HEK293 (cell line): ENCODE results near the gene ARL3.

Experiments
- HOXC10 ChIP-seq: sonication (generic); formaldehyde crosslinking; IDR thresholded peaks from 2 replicates; pipeline ENCODE4 v1.8.1; 2023; ENCODE audit warnings: mild to moderate bottlenecking, missing genetic modification reagents
- HOXD13 ChIP-seq: sonication (generic); formaldehyde crosslinking; IDR thresholded peaks from 2 replicates; pipeline ENCODE4 v1.8.0; 2022; ENCODE audit warnings: missing genetic modification reagents, borderline replicate concordance
- KLF9 ChIP-seq: fragments of 450-650 bp; formaldehyde crosslinking; IDR thresholded peaks from 2 replicates; pipeline ENCODE4 v1.5.1; 2016; ENCODE audit warnings: missing biosample characterization, missing genetic modification characterization, low read depth
- REPIN1 ChIP-seq: fragments of 450-650 bp; formaldehyde crosslinking; IDR thresholded peaks from 2 replicates; pipeline ENCODE4 v1.5.1; 2017; ENCODE audit warnings: missing biosample characterization, missing genetic modification characterization, low read depth
- SP7 ChIP-seq: fragments of 450-650 bp; formaldehyde crosslinking; IDR thresholded peaks from 2 replicates; pipeline ENCODE4 v1.5.1; 2016; ENCODE audit warnings: missing biosample characterization, missing genetic modification characterization
- TCF7L2 ChIP-seq: IDR thresholded peaks from 2 replicates; pipeline ENCODE4 v1.6.1; 2011; ENCODE audit warnings: low read depth, mild to moderate bottlenecking, inconsistent platforms, low read length, moderate library complexity, borderline replicate concordance
- TRIM28 ChIP-seq: IDR thresholded peaks from 2 replicates; pipeline ENCODE4 v1.6.1; 2011; ENCODE audit warnings: low read length, control low read depth, borderline replicate concordance
- WT1 ChIP-seq: fragments of 450-650 bp; formaldehyde crosslinking; IDR thresholded peaks from 2 replicates; pipeline ENCODE4 v1.5.1; 2016; ENCODE audit warnings: missing biosample characterization, missing genetic modification characterization
- YY1 ChIP-seq: fragments of 450-650 bp; formaldehyde crosslinking; IDR thresholded peaks from 2 replicates; pipeline ENCODE4 v1.5.1; 2018; ENCODE audit warnings: missing biosample characterization, missing genetic modification characterization
- ZBTB10 ChIP-seq: fragments of 450-650 bp; formaldehyde crosslinking; IDR thresholded peaks from 2 replicates; pipeline ENCODE4 v1.5.1; 2016; ENCODE audit warnings: missing biosample characterization, missing genetic modification characterization
- ZBTB44 ChIP-seq: fragments of 450-650 bp; IDR thresholded peaks from 2 replicates; pipeline ENCODE4 v1.5.1; 2018; ENCODE audit warnings: missing biosample characterization, mild to moderate bottlenecking, missing genetic modification characterization
- ZBTB6 ChIP-seq: fragments of 450-650 bp; formaldehyde crosslinking; IDR thresholded peaks from 2 replicates; pipeline ENCODE4 v1.5.1; 2017; ENCODE audit warnings: missing biosample characterization, missing genetic modification characterization
- ZFP37 ChIP-seq: fragments of 450-650 bp; formaldehyde crosslinking; IDR thresholded peaks from 2 replicates; pipeline ENCODE4 v1.5.1; 2016; ENCODE audit warnings: missing biosample characterization, missing genetic modification characterization
- ZFP69B ChIP-seq: fragments of 450-650 bp; formaldehyde crosslinking; IDR thresholded peaks from 2 replicates; pipeline ENCODE4 v1.5.1; 2016; ENCODE audit warnings: missing biosample characterization, missing genetic modification characterization
- ZNF112 ChIP-seq: fragments of 450-650 bp; formaldehyde crosslinking; IDR thresholded peaks from 2 replicates; pipeline ENCODE4 v1.5.0; 2017; ENCODE audit warnings: missing biosample characterization, missing genetic modification characterization
- ZNF133 ChIP-seq: fragments of 450-650 bp; formaldehyde crosslinking; IDR thresholded peaks from 2 replicates; pipeline ENCODE4 v1.5.1; 2016; ENCODE audit warnings: missing biosample characterization, missing genetic modification characterization
- ZNF155 ChIP-seq: fragments of 450-650 bp; formaldehyde crosslinking; IDR thresholded peaks from 2 replicates; pipeline ENCODE4 v1.5.1; 2016; ENCODE audit warnings: missing biosample characterization, missing genetic modification characterization
- ZNF16 ChIP-seq: fragments of 450-650 bp; formaldehyde crosslinking; IDR thresholded peaks from 2 replicates; pipeline ENCODE4 v1.5.1; 2016; ENCODE audit warnings: low read depth, missing biosample characterization, missing genetic modification characterization
- ZNF169 ChIP-seq: fragments of 450-650 bp; formaldehyde crosslinking; IDR thresholded peaks from 2 replicates; pipeline ENCODE4 v1.5.1; 2016; ENCODE audit warnings: missing biosample characterization, missing genetic modification characterization
- ZNF174 ChIP-seq: fragments of 450-650 bp; formaldehyde crosslinking; IDR thresholded peaks from 2 replicates; pipeline ENCODE4 v1.5.0; 2017; ENCODE audit warnings: missing biosample characterization, mild to moderate bottlenecking, missing genetic modification characterization
- ZNF2 ChIP-seq: fragments of 450-650 bp; formaldehyde crosslinking; IDR thresholded peaks from 2 replicates; pipeline ENCODE4 v1.5.1; 2016; ENCODE audit warnings: missing biosample characterization, missing genetic modification characterization
- ZNF211 ChIP-seq: fragments of 450-650 bp; formaldehyde crosslinking; IDR thresholded peaks from 2 replicates; pipeline ENCODE4 v1.5.1; 2016; ENCODE audit warnings: low read depth, missing biosample characterization, missing genetic modification characterization
- ZNF239 ChIP-seq: fragments of 450-650 bp; formaldehyde crosslinking; IDR thresholded peaks from 2 replicates; pipeline ENCODE4 v1.5.1; 2016; ENCODE audit warnings: missing biosample characterization, missing genetic modification characterization
- ZNF266 ChIP-seq: fragments of 450-650 bp; formaldehyde crosslinking; IDR thresholded peaks from 2 replicates; pipeline ENCODE4 v1.5.1; 2016; ENCODE audit warnings: missing biosample characterization, missing genetic modification characterization, low read depth
- ZNF280D ChIP-seq: fragments of 450-650 bp; formaldehyde crosslinking; IDR thresholded peaks from 2 replicates; pipeline ENCODE4 v1.5.1; 2016; ENCODE audit warnings: missing biosample characterization, missing genetic modification characterization
- ZNF514 ChIP-seq: fragments of 450-650 bp; formaldehyde crosslinking; IDR thresholded peaks from 2 replicates; pipeline ENCODE4 v1.5.1; 2016; ENCODE audit warnings: missing biosample characterization, missing genetic modification characterization
- ZNF544 ChIP-seq: fragments of 450-650 bp; formaldehyde crosslinking; IDR thresholded peaks from 2 replicates; pipeline ENCODE4 v1.5.0; 2017; ENCODE audit warnings: missing biosample characterization, missing genetic modification characterization
- ZNF623 ChIP-seq: fragments of 450-650 bp; formaldehyde crosslinking; IDR thresholded peaks from 2 replicates; pipeline ENCODE4 v1.5.1; 2016; ENCODE audit warnings: missing biosample characterization, missing genetic modification characterization
- ZNF76 ChIP-seq: fragments of 450-650 bp; formaldehyde crosslinking; IDR thresholded peaks from 2 replicates; pipeline ENCODE4; 2016; ENCODE audit warnings: low read depth, missing biosample characterization, missing genetic modification characterization, borderline replicate concordance
- ZNF785 ChIP-seq: fragments of 450-650 bp; formaldehyde crosslinking; IDR thresholded peaks from 2 replicates; pipeline ENCODE4 v1.5.1; 2016; ENCODE audit warnings: missing biosample characterization, missing genetic modification characterization
- ZNF792 ChIP-seq: fragments of 450-650 bp; formaldehyde crosslinking; IDR thresholded peaks from 2 replicates; pipeline ENCODE4 v1.5.1; 2016; ENCODE audit warnings: missing biosample characterization, missing genetic modification characterization
- ZSCAN5A ChIP-seq: fragments of 450-650 bp; formaldehyde crosslinking; IDR thresholded peaks from 2 replicates; pipeline ENCODE4 v1.5.1; 2016; ENCODE audit warnings: missing biosample characterization, missing genetic modification characterization

The ARL3 gene

GRCh38 chr10:102714621-102715455 lies 641 bp upstream of the ARL3 start, which contains the start of gene SFXN2 (continued):
- TF ChIP-seq ZFP69B (tag by site-specific recombination), result peak; percentile 97
- TF ChIP-seq ZNF514, result no peak
- no peak for TF ChIP-seq TCF7L2
- no peak for TF ChIP-seq ZNF211 (tag by site-specific recombination)
- no peak for TF ChIP-seq ZNF785
- TF ChIP-seq ZNF2, result peak; percentile 69; the same call in 1 of the 2 replicates
- TF ChIP-seq HOXC10, result no peak
- TF ChIP-seq REPIN1 (tag by site-specific recombination), result no peak
- TF ChIP-seq WT1, result no peak; the same call in 1 of the 2 replicates
- TF ChIP-seq KLF9, result peak; percentile 79
- TF ChIP-seq ZFP37 (tag by site-specific recombination), result peak; percentile 72; the same call in 1 of the 2 replicates
- TF ChIP-seq ZNF266, result no peak
- no peak; the same call in 1 of the 2 replicates for TF ChIP-seq ZNF792
- TF ChIP-seq ZSCAN5A (tag by site-specific recombination), result peak; percentile 18; the same call in 1 of the 2 replicates
- TF ChIP-seq ZNF544 (tag by site-specific recombination), result no peak
- no peak for TF ChIP-seq ZNF76 (tag by site-specific recombination)
- TF ChIP-seq SP7, result peak; percentile 52; the same call in 1 of the 2 replicates
- no peak for TF ChIP-seq HOXD13 (CRISPR knock-in tag)
- no peak for TF ChIP-seq ZNF133 (tag by site-specific recombination)
- TF ChIP-seq YY1 (tag by site-specific recombination), result peak; percentile 72; the same call in 1 of the 2 replicates
- TF ChIP-seq ZNF169 (tag by site-specific recombination), result no peak
- no peak for TF ChIP-seq ZBTB44 (tag by site-specific recombination)
- no peak for TF ChIP-seq TRIM28
- TF ChIP-seq ZBTB6 (tag by site-specific recombination), result no peak
- no peak for TF ChIP-seq ZNF16 (tag by site-specific recombination)
- TF ChIP-seq ZNF112 (tag by site-specific recombination), result no peak
- TF ChIP-seq ZNF280D, result peak; percentile 6; the same call in 1 of the 2 replicates
- no peak for TF ChIP-seq ZNF174
- TF ChIP-seq ZBTB10 (tag by site-specific recombination), result peak; percentile 82
- TF ChIP-seq ZNF623 (tag by site-specific recombination), result no peak
- TF ChIP-seq ZNF155 (tag by site-specific recombination), result no peak
- no peak for TF ChIP-seq ZNF239 (tag by site-specific recombination)
